GM21360 (cell line): ENCODE measurements around the gene KCTD19.

ENCODE experiments used
- ATAC-seq: cut with Tn5 transposase; IDR thresholded peaks from one replicate; pipeline ENCODE4 v1.9.1; 2021; ENCODE audit warnings: mild to moderate bottlenecking, moderate library complexity; ENCODE audit not compliant: unreplicated experiment

KCTD19 gene

GRCh38 chr16:67283826-67284555 lies 42.5 kb downstream of the KCTD19 start:
- no peak for ATAC-seq

GRCh38 chr16:67283039-67283825 lies 43.3 kb downstream of the KCTD19 start:
- ATAC-seq: no peak

DNA sequence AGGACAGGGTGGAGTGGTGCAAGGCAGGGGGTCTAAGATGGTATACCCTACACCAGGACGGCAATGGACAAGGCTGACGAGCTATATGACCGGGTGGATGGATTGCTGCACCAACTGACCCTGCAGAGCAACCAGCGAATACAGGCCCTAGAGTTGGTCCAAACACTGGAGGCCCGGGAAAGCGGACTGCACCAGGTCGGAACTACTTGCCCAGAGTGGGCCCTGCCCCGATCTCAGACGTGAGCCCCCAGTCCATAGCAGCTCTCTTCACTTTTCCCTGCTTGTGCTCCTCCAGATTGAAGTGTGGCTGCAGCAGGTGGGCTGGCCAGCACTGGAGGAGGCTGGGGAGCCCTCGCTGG lies 44.1 kb downstream of the KCTD19 start:
- no peak for ATAC-seq

- no peak for ATAC-seq
Measured at GRCh38 chr16:67281536-67282446, 44.8 kb downstream of the KCTD19 start.

- ATAC-seq: no peak
Measured at GRCh38 chr16:67280090-67281015, 46.2 kb downstream of the KCTD19 start.

DNA sequence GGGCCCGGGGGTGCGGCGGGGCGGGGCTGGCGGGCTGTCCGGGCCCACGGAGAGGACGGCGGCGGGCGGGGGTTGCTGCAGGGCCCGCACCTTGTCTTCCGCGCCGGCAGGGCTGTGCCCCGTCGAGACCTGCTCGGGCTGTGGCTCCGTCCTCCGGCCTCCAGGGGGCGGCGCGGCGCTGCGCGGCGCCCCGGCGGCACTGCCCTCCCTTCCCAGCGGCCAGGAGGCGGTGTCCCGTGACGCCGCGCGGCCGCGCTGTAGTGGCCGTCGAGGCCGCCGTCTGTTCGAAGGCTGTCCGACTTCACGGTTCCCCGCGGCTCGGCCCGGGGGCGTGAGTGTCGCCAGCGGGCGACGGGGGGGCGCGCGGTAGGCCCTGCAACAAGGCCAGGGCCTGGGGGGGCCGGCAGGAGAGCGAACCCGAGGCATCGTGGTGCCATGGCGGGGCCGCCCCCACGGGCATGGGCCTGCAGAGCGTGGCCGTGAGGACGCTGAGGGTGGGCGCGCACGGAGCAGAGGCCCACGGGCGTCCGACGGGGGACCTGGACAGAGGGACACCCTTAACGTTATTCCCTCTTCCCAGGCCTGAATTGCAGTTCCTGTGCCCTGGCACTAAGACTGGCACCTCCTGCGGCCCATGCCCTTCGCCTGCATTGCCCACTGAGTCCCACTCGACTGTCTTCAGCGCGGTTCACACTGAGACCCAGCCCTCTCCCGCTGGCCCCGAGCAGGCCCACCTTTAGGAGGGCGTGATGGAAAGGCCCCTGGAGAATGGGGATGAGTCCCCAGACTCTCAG lies 47.0 kb downstream of the KCTD19 start, which contains the start of gene PLEKHG4:
Gene PLEKHG4 (plus strand): TSS at position 237 of the 794 bp plus-strand sequence. CDS start 513 bp downstream, at position 750.
- peak; percentile 66 for ATAC-seq

GRCh38 chr16:67278773-67279295 lies 47.7 kb downstream of the KCTD19 start:
- ATAC-seq: peak; percentile 26

- no peak for ATAC-seq
Measured at GRCh38 chr16:67277999-67278772, 48.4 kb downstream of the KCTD19 start.

GRCh38 chr16:67277294-67277998 lies 49.1 kb downstream of the KCTD19 start:
- ATAC-seq: no peak

GRCh38 chr16:67275321-67275720 lies 51.2 kb downstream of the KCTD19 start:
- no peak for ATAC-seq

GRCh38 chr16:67271446-67271845 lies 55.1 kb downstream of the KCTD19 start:
- ATAC-seq: no peak

GRCh38 chr16:67270931-67271338 lies 55.6 kb downstream of the KCTD19 start:
- no peak for ATAC-seq

- ATAC-seq: no peak
Measured at GRCh38 chr16:67269766-67270165, 56.8 kb downstream of the KCTD19 start.

DNA sequence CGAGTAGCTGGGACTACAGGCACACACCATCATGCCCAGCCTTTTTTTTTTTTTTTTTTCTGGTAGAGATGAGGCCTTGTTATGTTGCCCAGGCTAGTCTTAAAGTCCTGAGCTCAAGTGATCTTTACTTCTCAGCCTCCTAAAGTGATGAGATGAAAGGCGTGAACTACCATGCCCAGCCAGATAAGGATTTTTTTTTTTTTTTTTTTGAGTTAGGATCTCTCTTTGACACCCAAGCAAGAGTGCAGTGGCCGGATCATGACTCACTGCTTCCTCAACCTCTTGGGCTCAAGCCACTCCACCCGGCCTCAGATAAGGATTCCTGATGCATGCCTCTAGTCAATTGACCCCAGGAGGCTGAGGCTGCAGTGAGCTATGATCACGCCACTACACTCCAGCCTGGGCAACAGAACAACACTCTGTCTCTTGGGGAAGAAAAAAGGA lies 58.4 kb downstream of the KCTD19 start:
- no peak for ATAC-seq

- ATAC-seq: no peak
Measured at GRCh38 chr16:67265834-67266233, 60.7 kb downstream of the KCTD19 start.

DNA sequence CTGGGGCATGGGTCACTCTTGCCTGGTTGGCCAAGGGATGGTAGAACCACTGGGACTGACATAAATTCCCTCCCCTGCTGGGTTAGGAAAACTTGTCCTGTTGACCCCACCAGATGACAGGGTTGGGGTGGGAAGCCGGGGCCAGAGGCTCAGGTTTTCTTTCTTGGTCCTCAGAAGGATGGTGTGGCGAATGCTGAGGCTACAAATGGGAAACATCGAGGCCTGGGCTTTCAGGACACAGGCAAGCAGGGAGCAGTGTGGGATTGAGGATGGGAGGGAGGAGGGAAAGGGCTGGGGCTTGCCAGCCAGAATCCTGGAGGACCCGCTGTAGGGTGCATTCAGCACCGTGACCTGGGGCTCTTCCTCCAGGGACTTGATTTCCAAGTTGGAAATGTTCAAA lies 61.7 kb downstream of the KCTD19 start:
- ATAC-seq: no peak

DNA sequence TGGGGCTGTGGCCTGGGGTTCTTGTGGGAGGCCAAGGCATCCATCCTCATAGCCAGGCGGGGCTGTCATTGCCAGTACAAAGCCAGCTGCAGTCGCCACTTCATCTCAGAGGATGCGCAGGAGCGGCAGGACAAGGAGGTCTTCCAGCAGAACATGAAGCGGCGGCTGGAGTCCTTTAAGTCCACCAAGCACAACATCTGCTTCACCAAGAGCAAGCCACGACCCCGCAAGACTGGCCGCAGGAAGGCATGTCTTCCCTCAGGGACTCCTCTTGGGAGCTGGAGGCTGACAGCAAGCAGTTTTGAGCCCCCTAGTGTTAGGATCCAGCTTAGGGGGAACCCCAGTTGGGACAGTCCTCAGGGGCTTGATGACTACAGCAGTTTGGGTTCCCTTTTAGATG lies 62.3 kb downstream of the KCTD19 start:
- ATAC-seq: no peak

GRCh38 chr16:67263201-67263600 lies 63.3 kb downstream of the KCTD19 start:
- no peak for ATAC-seq
